Measurements from ENCODE around the gene TREM1.

GRCh38 chr6:41286544-41287346 is at the start of gene TREM1:
- TF ChIP-seq CTCF (IDR thresholded peaks at IDR 0.05) (peak in 3 of 6 experiments; percentile 6 to 24 (median 11)), POLR2AphosphoS5 (IDR thresholded peaks at IDR 0.05) (peak; percentile 88 to 96), POLR2A (IDR thresholded peaks at IDR 0.05) (peak in 1 of 4 donors; percentile 86), EP300 (IDR thresholded peaks at IDR 0.05) (peak; percentile 37 to 87 (median 68))

All from upper lobe of left lung (tissue), 4 donors.